ENCODE measurements around the gene KDM8. TPM values are rescaled to one million over a fixed set of nuclear protein-coding genes. Genes with fewer than 3 reads are reported as not detected.

The KDM8 gene
- total RNA-seq, 2 donors from 2014 or later = 5.2 to 7.1 TPM

DNA sequence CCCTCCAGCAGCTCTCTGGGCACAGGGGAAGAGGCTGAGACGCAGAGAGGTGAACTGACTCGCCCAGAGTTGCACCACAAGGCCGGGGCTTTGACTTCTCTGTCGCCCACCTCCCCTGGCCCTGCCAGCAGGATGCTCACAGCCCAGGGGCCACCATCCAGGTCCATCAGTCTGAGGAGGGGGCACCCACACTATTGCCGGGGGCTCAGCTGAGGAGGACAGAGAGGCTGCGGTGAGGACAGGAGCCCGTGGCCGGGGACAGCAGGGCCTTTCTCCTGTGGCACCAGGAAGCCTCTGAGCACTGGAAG, 32.6 kb downstream of the KDM8 start:
- Histone ChIP-seq H3K27me3 (no peaks in the 10 kb centered on the region), H3K36me3 (no peaks in the 10 kb centered on the region), H3K4me3 (no peak overlapping the region), H3K9me3 (no peaks in the 10 kb centered on the region), H3K4me1 (peaks cover 29% of the 10 kb centered on the region), H3K9ac (ENCODE audit: low read depth in 2 of 2, low read length in 2 of 2) (peak overlapping the region; percentile 32 to 49), H3K27ac (peak overlapping the region; percentile 71)
- DNase-seq = no peak
- TF ChIP-seq, protein P1, sequence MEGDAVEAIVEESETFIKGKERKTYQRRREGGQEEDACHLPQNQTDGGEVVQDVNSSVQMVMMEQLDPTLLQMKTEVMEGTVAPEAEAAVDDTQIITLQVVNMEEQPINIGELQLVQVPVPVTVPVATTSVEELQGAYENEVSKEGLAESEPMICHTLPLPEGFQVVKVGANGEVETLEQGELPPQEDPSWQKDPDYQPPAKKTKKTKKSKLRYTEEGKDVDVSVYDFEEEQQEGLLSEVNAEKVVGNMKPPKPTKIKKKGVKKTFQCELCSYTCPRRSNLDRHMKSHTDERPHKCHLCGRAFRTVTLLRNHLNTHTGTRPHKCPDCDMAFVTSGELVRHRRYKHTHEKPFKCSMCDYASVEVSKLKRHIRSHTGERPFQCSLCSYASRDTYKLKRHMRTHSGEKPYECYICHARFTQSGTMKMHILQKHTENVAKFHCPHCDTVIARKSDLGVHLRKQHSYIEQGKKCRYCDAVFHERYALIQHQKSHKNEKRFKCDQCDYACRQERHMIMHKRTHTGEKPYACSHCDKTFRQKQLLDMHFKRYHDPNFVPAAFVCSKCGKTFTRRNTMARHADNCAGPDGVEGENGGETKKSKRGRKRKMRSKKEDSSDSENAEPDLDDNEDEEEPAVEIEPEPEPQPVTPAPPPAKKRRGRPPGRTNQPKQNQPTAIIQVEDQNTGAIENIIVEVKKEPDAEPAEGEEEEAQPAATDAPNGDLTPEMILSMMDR (IDR thresholded peaks at IDR 0.05) = no peak
- intact Hi-C loops (cut with DNase I) = loop anchor here (5.0 kb wide), 1 partner anchor 76 kb away; the partner anchor contains the start of gene IL4R

DNA sequence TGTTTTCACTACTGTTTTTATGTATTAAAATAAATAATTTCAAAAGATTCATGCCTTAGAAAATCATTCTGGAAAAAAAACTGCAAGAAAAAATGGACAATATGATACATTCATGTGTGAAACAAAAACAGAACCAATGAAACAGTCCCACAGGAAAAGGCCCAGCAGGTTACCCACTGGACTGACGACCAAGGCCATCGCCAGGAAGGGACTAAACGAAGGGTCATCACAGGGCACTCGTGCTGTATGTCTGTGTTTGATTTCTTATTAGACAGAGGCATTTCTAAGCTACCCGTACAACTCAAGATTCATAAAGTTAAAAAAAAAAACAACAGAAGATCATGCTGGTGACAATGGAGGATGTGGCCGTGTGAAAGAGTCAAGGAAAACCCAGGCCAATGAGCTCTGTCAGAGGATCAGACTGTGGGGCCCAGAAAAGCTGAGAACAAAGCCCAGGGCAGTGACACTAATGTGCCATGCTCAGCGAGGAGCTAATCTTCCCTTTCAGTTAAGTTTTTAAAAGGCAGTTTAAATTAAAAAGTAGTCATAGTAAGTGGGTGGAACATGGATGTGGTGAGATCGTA, 33.4 kb downstream of the KDM8 start:
- Histone ChIP-seq H3K36me3 (no peaks in the 10 kb centered on the region), H3K9me3 (no peaks in the 10 kb centered on the region), H3K27ac (peak overlapping the region; percentile 71), H3K4me1 (peaks cover 28% of the 10 kb centered on the region), H3K9ac (ENCODE audit: low read depth in 2 of 2, low read length in 2 of 2) (no peak overlapping the region), H3K27me3 (no peaks in the 10 kb centered on the region), H3K4me3 (no peak overlapping the region)
- intact Hi-C loops (cut with DNase I) = loop anchor here (5.0 kb wide), 1 partner anchor 76 kb away; the partner anchor contains the start of gene IL4R
- DNase-seq = no peak
- TF ChIP-seq, protein P1 (IDR thresholded peaks at IDR 0.05) = no peak

- Histone ChIP-seq H3K36me3 (no peaks in the 10 kb centered on the region), H3K4me3 (no peak overlapping the region), H3K27me3 (no peaks in the 10 kb centered on the region), H3K9ac (ENCODE audit: low read depth in 2 of 2, low read length in 2 of 2) (peak overlapping the region; percentile 9 to 40), H3K27ac (peak overlapping the region; percentile 71), H3K9me3 (no peaks in the 10 kb centered on the region), H3K4me1 (peaks cover 25% of the 10 kb centered on the region)
- no peak for DNase-seq
- intact Hi-C loops (cut with DNase I) = loop anchor here (5.0 kb wide), 1 partner anchor 75 kb away; the partner anchor contains the start of gene IL4R
- TF ChIP-seq, protein P1 (IDR thresholded peaks at IDR 0.05) = no peak
Observed at GRCh38 chr16:27237219-27238015, 34.1 kb downstream of the KDM8 start.

DNA sequence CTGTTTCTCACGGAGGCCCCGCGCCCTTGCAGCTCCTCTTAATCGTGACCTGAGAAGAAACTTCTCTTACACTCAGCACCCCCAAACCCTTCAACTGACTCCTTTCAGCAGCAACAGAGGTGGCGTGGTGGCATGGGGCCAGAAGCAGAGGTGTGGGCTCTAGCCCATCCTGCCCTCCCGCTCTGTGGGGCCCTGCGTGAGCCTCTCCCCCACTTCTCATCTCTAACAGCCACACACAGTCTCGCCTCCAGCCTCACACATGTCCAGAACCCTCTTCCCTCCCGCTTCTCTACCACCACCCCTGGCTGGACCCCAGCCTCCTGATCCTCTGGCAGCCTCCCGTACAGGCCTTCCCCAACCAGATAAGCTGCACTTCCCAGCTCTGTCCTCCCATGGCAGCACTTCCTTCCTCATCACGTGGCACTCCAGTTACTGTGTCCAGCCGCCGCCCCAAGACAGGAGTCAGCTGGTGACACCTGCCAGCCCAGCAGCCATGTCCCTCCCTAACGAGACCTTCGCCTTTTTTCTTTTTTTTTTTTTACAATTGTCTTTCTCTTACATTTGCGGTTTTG, 34.8 kb downstream of the KDM8 start:
- Histone ChIP-seq H3K36me3 (no peaks in the 10 kb centered on the region), H3K9ac (ENCODE audit: low read depth in 2 of 2, low read length in 2 of 2) (peak overlapping the region in 1 of 2 donors; percentile 30), H3K4me3 (no peak overlapping the region), H3K27me3 (no peaks in the 10 kb centered on the region), H3K4me1 (peaks cover 23% of the 10 kb centered on the region), H3K9me3 (no peaks in the 10 kb centered on the region), H3K27ac (peak overlapping the region; percentile 71)
- peak; percentile 83 for DNase-seq
- intact Hi-C loops (cut with DNase I) = loop anchor here (5.0 kb wide), 1 partner anchor 74 kb away; the partner anchor contains the start of gene IL4R
- TF ChIP-seq, protein P1 (IDR thresholded peaks at IDR 0.05) = no peak

- peaks cover 26% of the 10 kb centered on the region for H3K4me1 ChIP-seq
Observed at GRCh38 chr16:27238591-27238990, 35.3 kb downstream of the KDM8 start.

More at GRCh38 chr16:27238591-27238990, 35.3 kb downstream of the KDM8 start:
- H3K9ac ChIP-seq (ENCODE audit: low read depth in 2 of 2, low read length in 2 of 2) = peak overlapping the region in 1 of 2 donors; percentile 30
- no peaks in the 10 kb centered on the region for H3K9me3 ChIP-seq
- H3K4me3 ChIP-seq = no peak overlapping the region
- no peaks in the 10 kb centered on the region for H3K27me3 ChIP-seq
- intact Hi-C loops (cut with DNase I) = loop anchor here (5.0 kb wide), 1 partner anchor 74 kb away; the partner anchor contains the start of gene IL4R
- no peaks in the 10 kb centered on the region for H3K36me3 ChIP-seq
- TF ChIP-seq, protein P1 (IDR thresholded peaks at IDR 0.05) = no peak
- DNase-seq = no peak
- peak overlapping the region; percentile 71 for H3K27ac ChIP-seq

Data from colonic mucosa (tissue), 4 donors.